Measurements from ENCODE around the gene DOP1A.

The DOP1A gene

GRCh38 chr6:83072726-83073125 lies 5.3 kb downstream of the DOP1A start:
- DNase-seq = no peak

DNA sequence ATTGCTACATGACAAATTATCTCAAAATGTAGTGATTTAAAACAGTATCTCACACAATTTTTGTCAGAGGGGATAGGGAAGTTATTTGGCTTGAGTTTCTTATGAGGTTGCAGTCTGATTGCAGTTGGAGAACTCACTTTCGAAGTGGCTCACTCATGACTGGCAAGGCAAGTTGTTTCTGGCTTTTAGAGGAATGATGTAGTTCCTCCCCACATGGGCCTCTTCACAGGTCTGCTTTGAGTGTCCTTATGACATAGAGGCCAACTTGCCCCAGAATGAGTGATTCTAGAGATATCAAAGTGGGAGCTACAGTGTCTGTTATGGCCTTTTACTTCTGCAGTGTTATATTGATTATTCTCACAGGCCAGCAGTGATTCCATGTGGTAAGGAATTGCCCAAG lies 6.1 kb downstream of the DOP1A start:
- DNase-seq = no peak

DNA sequence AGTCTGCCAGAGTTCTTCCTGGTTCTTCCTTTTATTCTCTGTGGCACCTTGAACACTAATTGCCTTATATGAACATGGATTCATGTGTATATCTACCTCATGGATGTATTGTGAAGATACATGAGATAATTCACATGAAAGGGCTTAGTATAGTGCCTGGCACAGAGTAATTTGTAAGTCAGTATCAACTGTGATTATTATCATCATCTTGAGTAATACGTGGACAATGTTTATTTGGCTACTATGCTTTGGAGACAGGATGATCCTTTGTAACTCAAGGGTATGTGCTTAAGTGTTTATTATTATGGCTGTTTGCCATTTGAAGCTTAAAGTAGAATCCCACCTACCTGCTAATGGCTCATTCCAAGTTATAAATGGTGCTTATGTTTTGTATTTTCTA lies 16.0 kb downstream of the DOP1A start:
- DNase-seq = no peak

DNA sequence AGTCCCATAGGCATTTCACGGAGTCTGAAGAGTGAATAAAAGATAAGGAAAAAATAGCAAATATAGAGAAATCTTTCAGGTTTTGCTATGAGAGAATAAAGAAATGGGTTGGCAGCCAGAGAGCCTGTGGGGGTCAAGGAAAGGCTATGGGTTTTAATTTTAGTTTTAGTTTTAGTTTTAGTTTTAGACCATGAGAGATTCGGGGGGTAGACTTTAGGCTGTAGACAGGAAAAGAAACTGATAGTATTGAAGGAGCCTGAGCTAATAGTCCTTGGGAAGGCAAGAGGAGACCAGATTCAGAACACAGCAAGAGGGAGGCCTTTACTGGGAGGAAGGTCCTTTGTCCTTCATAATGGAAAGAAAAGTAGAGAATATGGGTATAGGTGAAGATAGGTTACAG lies 19.3 kb downstream of the DOP1A start:
- DNase-seq = no peak

- no peak for DNase-seq
Observed at GRCh38 chr6:83092756-83093399, 25.4 kb downstream of the DOP1A start.

DNA sequence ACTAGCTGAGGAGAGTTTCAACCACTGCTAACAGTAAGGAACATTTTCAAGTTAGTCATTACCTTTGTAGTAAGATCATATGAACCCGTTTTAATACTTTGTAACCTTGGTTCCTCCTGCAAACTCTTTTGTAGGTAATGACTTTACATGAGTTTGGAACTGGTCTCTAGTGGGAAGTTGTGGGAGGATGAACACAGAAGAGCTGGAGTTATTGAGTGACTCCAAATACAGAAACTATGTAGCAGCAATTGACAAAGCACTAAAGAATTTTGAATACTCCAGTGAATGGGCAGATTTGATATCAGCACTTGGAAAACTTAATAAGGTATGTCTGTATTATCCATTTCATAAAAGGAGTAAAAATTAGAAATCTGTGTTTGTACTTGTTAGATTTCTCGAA lies 29.3 kb downstream of the DOP1A start:
- no peak for DNase-seq

DNA sequence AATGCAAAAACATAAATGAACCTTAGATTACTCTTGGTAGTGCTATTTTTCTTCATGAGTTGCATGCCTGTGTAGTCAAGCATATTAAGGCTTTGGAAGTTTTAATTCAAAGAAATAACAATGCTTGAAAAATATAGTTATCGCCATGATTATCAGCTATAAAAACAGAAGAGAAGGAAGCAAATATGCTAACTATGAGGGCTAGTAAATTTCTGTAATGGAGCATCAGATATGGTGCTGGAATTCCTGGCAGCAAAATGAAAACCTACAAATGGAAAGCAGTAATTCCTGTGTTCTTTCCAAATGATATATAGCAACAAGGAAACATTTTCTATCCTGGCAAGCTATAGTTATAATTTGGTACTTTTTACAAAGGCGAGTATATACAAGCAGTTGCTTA lies 29.7 kb downstream of the DOP1A start:
- DNase-seq = no peak

GRCh38 chr6:83097675-83098074 lies 30.2 kb downstream of the DOP1A start:
- no peak for DNase-seq

DNA sequence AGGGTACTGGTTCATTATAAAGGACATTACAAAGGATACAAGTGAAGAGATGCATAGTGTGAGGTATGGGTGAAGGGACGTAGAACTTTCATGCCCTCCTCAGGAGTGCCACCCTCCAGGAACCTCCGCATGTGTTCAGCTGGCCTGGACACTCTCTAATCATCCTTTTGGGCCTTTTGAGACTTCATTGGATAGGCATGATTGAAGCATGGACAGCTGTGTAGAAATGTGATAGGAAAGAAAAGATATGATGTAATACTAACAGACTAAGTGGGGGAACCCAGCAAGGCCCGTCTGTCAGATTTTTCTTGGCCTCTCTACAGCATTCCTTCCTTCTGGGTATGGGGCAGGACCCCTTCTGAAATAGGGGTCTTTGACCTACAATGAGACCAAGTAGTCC lies 31.1 kb downstream of the DOP1A start:
- DNase-seq = no peak

- no peak for DNase-seq
Observed at GRCh38 chr6:83108378-83108777, 40.9 kb downstream of the DOP1A start.

DNA sequence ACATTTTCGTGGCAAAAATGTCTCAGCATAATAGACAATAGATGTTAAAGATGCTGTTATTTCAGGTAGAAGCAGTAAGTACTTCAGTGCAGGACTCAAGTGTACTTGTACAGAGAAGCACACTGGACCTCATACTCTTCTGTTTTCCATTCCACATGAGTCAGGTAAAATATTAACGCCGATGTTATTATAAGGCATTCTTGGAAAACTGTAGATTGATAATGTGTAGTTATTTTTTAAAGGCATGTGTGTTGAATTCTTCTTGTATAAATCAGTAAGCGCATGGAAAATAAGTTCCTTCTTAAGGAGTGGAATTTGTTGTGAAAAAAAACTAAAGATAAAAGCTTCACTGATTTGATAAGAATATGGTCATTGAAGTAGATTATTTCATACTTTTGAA lies 45.8 kb downstream of the DOP1A start:
- DNase-seq = no peak

GRCh38 chr6:83114164-83114563 lies 46.7 kb downstream of the DOP1A start:
- no peak for DNase-seq

DNA sequence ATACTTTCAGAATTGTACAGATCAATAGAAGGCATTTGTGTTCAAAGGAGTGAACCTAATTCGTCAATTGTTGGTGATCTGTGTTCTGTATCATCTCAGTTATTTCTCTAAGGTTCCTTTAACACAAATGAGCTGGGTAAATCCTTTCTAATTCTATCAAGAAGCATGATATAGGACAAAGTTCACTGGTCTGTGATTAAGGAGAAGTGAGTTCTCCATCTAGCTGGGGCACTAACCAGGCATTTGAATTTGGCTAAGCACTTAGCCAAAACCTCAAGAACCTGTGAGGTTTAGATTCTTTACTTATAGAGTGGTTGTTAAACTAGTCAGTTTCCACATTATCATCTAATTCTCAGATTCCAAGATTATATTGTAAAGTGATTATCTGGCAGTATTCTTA lies 50.3 kb downstream of the DOP1A start:
- DNase-seq = no peak

GRCh38 chr6:83119742-83120300 lies 52.4 kb downstream of the DOP1A start:
- no peak for DNase-seq

- no peak for DNase-seq
Observed at GRCh38 chr6:83124553-83124952, 57.1 kb downstream of the DOP1A start.

DNA sequence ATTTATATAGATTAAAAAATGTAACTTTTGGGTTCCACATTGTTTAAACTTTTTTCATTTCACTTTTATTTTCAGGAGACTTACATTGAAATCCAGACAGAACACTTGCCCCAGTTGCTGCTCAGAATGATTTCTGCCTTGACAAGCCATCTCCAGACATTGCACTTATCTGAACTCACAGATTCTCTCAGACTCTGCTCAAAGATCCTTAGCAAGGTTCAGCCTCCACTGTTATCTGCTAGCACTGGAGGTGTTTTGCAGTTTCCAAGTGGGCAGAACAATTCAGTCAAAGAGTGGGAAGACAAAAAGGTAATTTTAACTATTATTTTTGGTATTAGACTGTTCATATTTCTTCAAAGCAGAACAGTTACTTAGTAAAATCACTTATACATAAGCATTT lies 58.0 kb downstream of the DOP1A start:
- DNase-seq = no peak

DNA sequence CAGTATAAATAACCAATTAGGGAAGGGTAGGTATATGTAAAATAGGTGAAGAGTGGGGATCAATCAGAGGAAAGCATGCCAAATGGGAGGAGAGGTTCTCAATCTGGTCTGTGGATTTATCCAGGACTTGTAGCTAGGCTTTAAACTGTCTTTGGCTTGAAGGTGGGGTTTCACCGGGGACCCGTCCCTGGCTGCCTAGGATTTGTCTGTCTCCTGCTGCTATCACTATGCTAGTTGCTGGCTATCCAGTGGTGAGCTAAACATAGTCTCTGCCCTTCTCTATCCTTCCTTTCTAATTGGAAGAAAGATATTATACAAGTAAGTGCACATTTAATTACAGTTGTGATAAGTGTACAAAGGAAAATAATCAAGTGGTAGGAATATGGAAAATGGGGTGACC lies 58.8 kb downstream of the DOP1A start:
- DNase-seq = no peak

GRCh38 chr6:83126807-83127206 lies 59.3 kb downstream of the DOP1A start:
- DNase-seq = no peak

- DNase-seq = no peak
Observed at GRCh38 chr6:83127258-83127657, 59.8 kb downstream of the DOP1A start.

DNA sequence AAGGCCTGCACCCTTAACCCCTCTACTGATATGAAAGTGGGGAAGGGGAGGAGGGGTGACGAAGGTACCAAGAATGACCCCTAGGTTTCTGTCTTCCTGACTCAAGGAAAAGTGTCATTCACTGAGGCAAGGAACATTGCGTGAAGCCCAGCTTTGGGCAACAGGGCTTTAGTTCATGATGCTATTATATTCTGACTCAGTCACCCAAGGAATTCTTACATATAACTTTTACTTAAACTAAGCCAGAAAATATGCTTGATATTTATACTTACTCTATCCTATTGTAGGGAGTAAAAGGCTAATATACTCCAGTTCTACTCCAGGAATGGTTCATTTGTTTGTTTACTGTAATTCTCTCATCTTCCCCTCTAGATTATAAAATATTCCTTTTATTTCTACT lies 60.5 kb downstream of the DOP1A start:
- DNase-seq = no peak

DNA sequence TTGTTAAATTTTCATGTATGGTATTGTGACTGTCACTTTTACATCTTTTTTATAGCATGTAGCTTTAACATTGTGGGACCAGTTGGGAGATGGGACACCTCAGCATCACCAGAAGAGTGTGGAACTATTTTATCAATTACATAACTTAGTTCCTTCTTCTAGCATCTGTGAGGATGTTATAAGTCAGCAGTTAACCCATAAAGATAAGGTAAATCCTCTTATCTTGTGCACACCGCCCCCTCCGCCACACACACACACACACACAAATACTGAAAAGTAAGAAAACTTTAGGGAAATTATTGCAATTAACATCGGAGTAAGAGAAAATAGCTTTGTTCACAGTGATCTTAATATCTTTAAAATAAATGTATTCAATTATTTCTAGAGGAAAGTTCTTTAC lies 64.7 kb downstream of the DOP1A start:
- no peak for DNase-seq

GRCh38 chr6:83138118-83138722 lies 70.7 kb downstream of the DOP1A start:
- DNase-seq = no peak

DNA sequence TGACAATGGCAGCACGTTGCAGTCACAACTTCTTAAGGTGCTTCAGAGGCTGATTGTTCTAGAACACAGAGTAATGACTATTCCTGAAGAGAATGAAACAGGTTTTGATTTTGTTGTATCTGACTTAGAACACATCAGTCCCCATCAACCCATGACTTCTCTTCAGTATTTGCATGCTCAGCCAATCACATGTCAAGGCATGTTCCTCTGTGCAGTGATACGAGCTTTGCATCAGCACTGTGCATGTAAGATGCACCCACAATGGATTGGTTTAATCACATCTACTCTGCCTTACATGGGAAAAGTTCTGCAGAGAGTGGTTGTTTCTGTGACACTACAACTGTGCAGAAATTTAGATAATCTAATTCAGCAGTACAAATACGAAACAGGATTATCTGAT lies 71.3 kb downstream of the DOP1A start:
- no peak for DNase-seq

DNA sequence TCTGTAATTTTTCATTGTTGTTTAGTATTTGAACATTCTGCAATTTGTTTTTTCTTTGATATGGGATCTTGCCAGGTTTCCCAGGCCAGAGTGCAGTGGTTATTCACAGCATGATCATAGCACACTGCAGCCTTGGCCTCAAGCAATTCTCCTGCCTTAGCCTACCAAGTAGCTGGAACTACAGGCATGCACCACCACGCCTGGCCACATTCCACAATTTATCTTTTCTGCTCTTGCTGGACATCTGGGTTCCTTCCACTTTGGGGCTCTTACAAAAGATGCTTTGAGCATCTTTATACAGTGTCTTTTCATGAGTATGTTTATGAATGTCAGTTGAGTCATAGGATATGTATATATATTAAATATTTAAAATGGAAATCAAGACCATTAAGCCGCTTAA lies 83.6 kb downstream of the DOP1A start:
- no peak for DNase-seq

GRCh38 chr6:83152913-83153312 lies 85.4 kb downstream of the DOP1A start:
- no peak for DNase-seq
